K562 (cell line): ENCODE data around the gene DPYSL4. TPM values are rescaled to one million over a fixed set of nuclear protein-coding genes. Genes with fewer than 3 reads are reported as not detected.

ENCODE experiments used
- DIDO1 ChIP-seq: fragments of 450-650 bp; IDR thresholded peaks from 2 replicates; pipeline ENCODE4 v1.6.1; 2016; ENCODE audit warnings: low read depth, missing biosample characterization, missing genetic modification characterization
- GATA2 ChIP-seq: sonication (generic); formaldehyde crosslinking; IDR thresholded peaks from 2 replicates; pipeline ENCODE4 v1.4.0; 2020; ENCODE audit warnings: mild to moderate bottlenecking, missing genetic modification reagents
- RERE ChIP-seq: sonication (generic); formaldehyde crosslinking; IDR thresholded peaks from 2 replicates; pipeline ENCODE4 v1.8.0; 2023; ENCODE audit warnings: missing genetic modification reagents, mild to moderate bottlenecking, borderline replicate concordance
- SMC3 ChIP-seq: conservative IDR thresholded peaks from 2 replicates; pipeline ENCODE4 v1.6.1; 2011; ENCODE audit warnings: low read depth, low read length, improper control_type of control experiment; ENCODE audit not compliant: insufficient read depth
- SNRNP70 ChIP-seq: fragments of 200-400 bp; formaldehyde crosslinking; optimal IDR thresholded peaks from 2 replicates; pipeline ENCODE3; 2017; ENCODE audit warnings: low read depth, low read length
- ZBTB9 ChIP-seq: fragments of 450-650 bp; formaldehyde crosslinking; IDR thresholded peaks from 2 replicates; pipeline ENCODE4 v1.4.0; 2020; ENCODE audit warnings: mild to moderate bottlenecking, moderate library complexity
- ZFP1 ChIP-seq: fragments of 450-650 bp; formaldehyde crosslinking; IDR thresholded peaks from 2 replicates; pipeline ENCODE4 v1.4.0; 2020; ENCODE audit warnings: mild to moderate bottlenecking, mixed read lengths
- ZNF175 ChIP-seq: fragments of 200-800 bp; sonication (Bioruptor generic); IDR thresholded peaks from 2 replicates; pipeline ENCODE4 v1.6.1; 2016; ENCODE audit warnings: low read depth, mild to moderate bottlenecking, missing genetic modification characterization, missing compliant biosample characterization
- ZNF518B ChIP-seq: fragments of 250-450 bp; sonication (Bioruptor Pico); IDR thresholded peaks from 2 replicates; pipeline ENCODE4 v1.5.0; 2021; ENCODE audit warnings: mild to moderate bottlenecking, moderate library complexity
- ZNF551 ChIP-seq: fragments of 250-450 bp; sonication (Bioruptor Pico); IDR thresholded peaks from 2 replicates; pipeline ENCODE4 v1.5.0; 2021; ENCODE audit warnings: mild to moderate bottlenecking, moderate library complexity
- polyA plus RNA-seq, 8 experiments: library from polyadenylated mRNA; depleted of rRNA in 4 of 8; stranded (reverse) in 5 of 8; unstranded in 3 of 8; fragments of >200 nt; fragmentation: Nextera tagmentation in 2 of 8; fragmentation: Illumina TruSeq in 1 of 8; extraction: Ambion mirVana in 2 of 8; extraction: Trizol in 1 of 8; gene quantifications; 2 replicates each; pipeline versions ENCODE4 v1.2.1 to v1.2.3, GENCODE V29; 2011 to 2014; ENCODE audit warnings: inconsistent platforms in 1 of 8, missing spikeins in 1 of 8
- total RNA-seq, 7 experiments: library from RNA; depleted of rRNA in 6 of 7; stranded (reverse); fragments of >200 nt in 6 of 7; fragmentation: Illumina TruSeq in 2 of 7; extraction: Trizol in 2 of 7; gene quantifications; 2 replicates each; pipeline versions ENCODE4 v1.2.1 to v1.2.3, GENCODE V29; 2011 to 2021; ENCODE audit warnings: low replicate concordance in 1 of 7

The DPYSL4 gene
- total and polyA plus RNA-seq, 9 of the 15 experiments (the other 6 are each of a cell fraction or from before 2014, with no cell fraction given) = 0.03 TPM; not detected in 8

- no peak for TF ChIP-seq DIDO1 (tag)
- no peak for TF ChIP-seq ZBTB9
- TF ChIP-seq SMC3 = no peak
- no peak for TF ChIP-seq RERE
- no peak for TF ChIP-seq GATA2 (CRISPR knock-in tag)
- TF ChIP-seq SNRNP70 = no peak
- no peak for TF ChIP-seq ZNF518B (CRISPR knock-in tag)
- TF ChIP-seq ZFP1 (CRISPR knock-in tag) = no peak
- no peak for TF ChIP-seq ZNF175
- no peak for TF ChIP-seq ZNF551 (CRISPR knock-in tag)
Measured at GRCh38 chr10:132231656-132232022, 44.9 kb downstream of the DPYSL4 start (continued).
